IMR-90 (cell line): ENCODE measurements around the gene KPNA3. TPM values are rescaled to one million over a fixed set of nuclear protein-coding genes. Genes with fewer than 3 reads are reported as not detected.

Experiments used
- ATAC-seq: fragments of 200-7000 bp; cut with Tn5 transposase; 2 replicates; pipeline ENCODE4 v1.9.1; 2020; ENCODE audit warnings: low read depth, mild to moderate bottlenecking, moderate library complexity
- BruUV-seq: library from RNA; stranded (reverse); fragments of 400-500 nt; replicated peaks from 2 replicates; lab custom pipeline; 2021; lab: Mats Ljungman, UMichigan
- CTCF ChIA-PET: fragments of 300-600 bp; formaldehyde crosslinking; extraction: SDS; loops from one replicate; lab custom pipeline; 2021; ENCODE audit warnings: antibody characterized with exemption; lab: Yijun Ruan, JAX
- POLR2A ChIA-PET: fragments of 300-600 bp; sonication (Branson Sonifier 250); formaldehyde crosslinking; loops from one replicate; lab custom pipeline; 2022; ENCODE audit warnings: antibody characterized with exemption; ENCODE audit not compliant: unreplicated experiment; lab: Charles Lee
- DNase-seq: peaks from one replicate; pipeline ENCODE4 v3.0.0; 2013
- H2AFZ ChIP-seq: replicated peaks from 2 replicates; pipeline ENCODE3; 2013; ENCODE audit warnings: low read length, mild to moderate bottlenecking; ENCODE audit not compliant: poor library complexity
- H2AK5ac ChIP-seq: 2 replicates; pipeline ENCODE4 v1.6.1; 2013; ENCODE audit warnings: low read depth, low read length, inconsistent platforms
- H2AK9ac ChIP-seq: replicated peaks from 2 replicates; pipeline ENCODE3; 2013; ENCODE audit warnings: mild to moderate bottlenecking, low read depth, low read length, moderate library complexity; ENCODE audit not compliant: poor library complexity
- H2BK120ac ChIP-seq: 2 replicates; pipeline ENCODE4 v1.6.1; 2013; ENCODE audit warnings: low read depth, low read length, inconsistent platforms
- H2BK15ac ChIP-seq: 3 replicates; pipeline ENCODE4 v1.6.1; 2013; ENCODE audit warnings: low read depth, low read length, inconsistent platforms
- H2BK20ac ChIP-seq: 2 replicates; pipeline ENCODE4 v1.6.1; 2013; ENCODE audit warnings: low read depth, mild to moderate bottlenecking, inconsistent platforms, low read length, moderate library complexity
- H2BK5ac ChIP-seq: 2 replicates; pipeline ENCODE4 v1.6.1; 2013; ENCODE audit warnings: mild to moderate bottlenecking, low read depth, low read length, inconsistent platforms; ENCODE audit not compliant: poor library complexity, severe bottlenecking
- H3K14ac ChIP-seq: replicated peaks from 2 replicates; pipeline ENCODE4 v1.6.1; 2013; ENCODE audit warnings: low read depth, low read length, inconsistent platforms
- H3K18ac ChIP-seq: 2 replicates; pipeline ENCODE4 v1.6.1; 2013; ENCODE audit warnings: low read depth, low read length, control low read depth
- H3K23ac ChIP-seq: 2 replicates; pipeline ENCODE4 v1.6.1; 2013; ENCODE audit warnings: low read depth, low read length, inconsistent platforms
- H3K27ac ChIP-seq: 2 replicates; pipeline ENCODE4 v1.5.1; 2013; ENCODE audit warnings: mild to moderate bottlenecking, control low read depth, low read length; ENCODE audit not compliant: insufficient read depth
- H3K27me3 ChIP-seq: 2 replicates; pipeline ENCODE4 v1.6.1; 2013; ENCODE audit warnings: low read length; ENCODE audit not compliant: control insufficient read depth, insufficient read depth
- H3K36me3 ChIP-seq: 2 replicates; pipeline ENCODE4 v1.6.1; 2013; ENCODE audit warnings: low read length, mixed read lengths; ENCODE audit not compliant: control insufficient read depth, insufficient read depth
- H3K4ac ChIP-seq: 2 replicates; pipeline ENCODE4 v1.6.1; 2013; ENCODE audit warnings: low read depth, low read length, inconsistent platforms
- H3K4me1 ChIP-seq: 2 replicates; pipeline ENCODE4 v1.6.1; 2013; ENCODE audit warnings: low read length, mixed read lengths; ENCODE audit not compliant: control insufficient read depth, insufficient read depth
- H3K4me2 ChIP-seq: 2 replicates; pipeline ENCODE4 v1.6.1; 2013; ENCODE audit warnings: low read depth, mild to moderate bottlenecking, control low read depth, low read length, moderate library complexity
- H3K4me3 ChIP-seq: 2 replicates; pipeline ENCODE4 v1.5.1; 2013; ENCODE audit warnings: low read depth, mild to moderate bottlenecking, control low read depth, low read length, moderate library complexity; ENCODE audit not compliant: insufficient read depth
- H3K56ac ChIP-seq: 2 replicates; pipeline ENCODE4 v1.6.1; 2013; ENCODE audit warnings: low read length, inconsistent platforms; ENCODE audit not compliant: insufficient read depth; ENCODE audit errors: extremely low read depth
- H3K79me1 ChIP-seq, 2 experiments: 2 replicates each; pipeline ENCODE4 v1.6.1; 2013; ENCODE audit warnings: low read length in 2 of 2, inconsistent platforms in 1 of 2, low read depth in 1 of 2
- H3K9ac ChIP-seq: 2 replicates; pipeline ENCODE4 v1.6.1; 2013; ENCODE audit warnings: low read depth, low read length, control low read depth
- H3K9me1 ChIP-seq: 2 replicates; pipeline ENCODE4 v1.6.1; 2013; ENCODE audit warnings: low read length, inconsistent platforms; ENCODE audit not compliant: insufficient read depth
- H3K9me3 ChIP-seq: 2 replicates; pipeline ENCODE4 v1.6.1; 2013; ENCODE audit warnings: low read length; ENCODE audit not compliant: control insufficient read depth, insufficient read depth
- H4K20me1 ChIP-seq: 2 replicates; pipeline ENCODE4 v1.6.1; 2013; ENCODE audit warnings: low read length, inconsistent platforms; ENCODE audit not compliant: insufficient read depth
- H4K5ac ChIP-seq: 2 replicates; pipeline ENCODE4 v1.6.1; 2013; ENCODE audit warnings: mild to moderate bottlenecking, low read depth, low read length, control low read depth
- H4K8ac ChIP-seq, 2 experiments: 2 replicates each; pipeline ENCODE4 v1.6.1; 2013; ENCODE audit warnings: low read depth in 2 of 2, low read length in 2 of 2, control low read depth in 1 of 2, inconsistent platforms in 1 of 2
- H4K91ac ChIP-seq: 2 replicates; pipeline ENCODE4 v1.6.1; 2013; ENCODE audit warnings: low read depth, low read length, inconsistent platforms; ENCODE audit not compliant: insufficient read depth
- CTCF ChIP-seq: conservative IDR thresholded peaks from 2 replicates; pipeline ENCODE4 v1.5.1; 2012; ENCODE audit warnings: mild to moderate bottlenecking, low read depth, low read length, improper control_type of control experiment
- FOS ChIP-seq: fragments of 150-350 bp; IDR thresholded peaks from 2 replicates; pipeline ENCODE4 v1.6.1; 2016; ENCODE audit warnings: low read depth, low read length
- MAZ ChIP-seq: IDR thresholded peaks from 2 replicates; pipeline ENCODE4 v1.6.1; 2012; ENCODE audit warnings: low read depth, mild to moderate bottlenecking, low read length, improper control_type of control experiment, moderate library complexity, borderline replicate concordance
- SMC3 ChIP-seq: fragments of 150-350 bp; IDR thresholded peaks from 2 replicates; pipeline ENCODE4 v1.6.1; 2016; ENCODE audit warnings: low read depth, mild to moderate bottlenecking, antibody characterized with exemption, low read length, moderate library complexity
- USF2 ChIP-seq: fragments of 150-350 bp; IDR thresholded peaks from 2 replicates; pipeline ENCODE4 v1.6.1; 2017; ENCODE audit warnings: mild to moderate bottlenecking, antibody characterized with exemption, low read length, low read depth
- WGBS, 2 experiments: methylation state at CpG; one replicate each; pipeline versions ENCODE4 v1.1.5 to v1.1.7; 2013; ENCODE audit warnings: missing lambda C conversion rate in 2 of 2; ENCODE audit not compliant: insufficient read length in 1 of 2; ENCODE audit errors: extremely low coverage in 2 of 2; 5-methylcytosine and 5-hydroxymethylcytosine counted together
- dilution Hi-C: fragments of 300-500 bp; cut with HindIII; formaldehyde crosslinking; loops from one replicate; pipeline ENCODE4 v1.14.3; 2018; ENCODE audit warnings: low sequenced_read_pairs; ENCODE audit not compliant: unreplicated experiment
- in situ Hi-C: fragments of 300-500 bp; cut with MboI; formaldehyde crosslinking; loops from 3 replicates; pipeline ENCODE4 v1.14.3; 2019; ENCODE audit warnings: low sequenced_read_pairs, inconsistent platforms, mixed read lengths
- intact Hi-C: fragments of 100-400 bp; cut with micrococcal nuclease; formaldehyde crosslinking; loops from 2 replicates; pipeline ENCODE4 v1.10.0; 2022
- polyA plus RNA-seq, 3 experiments: library from polyadenylated mRNA; depleted of rRNA; stranded (reverse); fragments of >200 nt; gene quantifications; 2 replicates each; pipeline ENCODE4 v1.2.3, GENCODE V29; 2012; ENCODE audit warnings: low replicate concordance in 1 of 3
- total RNA-seq: library from RNA; depleted of rRNA; stranded (reverse); fragments of >200 nt; gene quantifications from 2 replicates; pipeline ENCODE4 v1.2.3, GENCODE V29; 2012
- TF ChIP-seq, protein P1 (sequence below): fragments of 150-350 bp; IDR thresholded peaks from 2 replicates; pipeline ENCODE4 v1.6.1; 2016; ENCODE audit warnings: low read depth, mild to moderate bottlenecking, low read length, moderate library complexity, borderline replicate concordance

KPNA3 gene
- total and polyA plus RNA-seq, 2 of the 4 experiments (the other 2 are of a cell fraction) = 25.3 to 48.6 TPM

DNA sequence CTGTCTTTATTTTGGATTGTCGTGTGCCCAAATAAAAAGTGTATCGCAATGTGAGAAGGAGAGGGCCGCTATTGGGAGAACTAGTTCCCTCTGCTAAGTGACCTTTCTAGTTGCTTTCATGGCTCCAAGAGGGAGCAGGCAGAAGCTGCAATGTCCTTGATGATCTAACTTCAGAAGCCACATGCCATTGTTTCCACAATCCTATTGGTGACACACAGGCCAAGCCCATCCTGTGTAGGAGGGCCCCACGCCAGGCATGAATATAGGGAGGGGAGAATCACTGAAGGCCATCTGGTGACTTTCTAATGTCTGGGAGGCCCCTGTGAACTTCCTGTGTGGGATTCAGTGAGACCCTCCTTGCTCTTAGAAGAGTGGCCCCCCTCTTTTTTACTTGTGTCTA, 47.8 kb upstream of the KPNA3 start:
- POLR2A ChIA-PET = no interaction called here
- H3K27ac ChIP-seq = no peak overlapping the region

More for the DNA sequence above, 47.8 kb upstream of the KPNA3 start:
- dilution Hi-C loops (no loop called here), in situ Hi-C loops (loop anchor here (5.0 kb wide), 1 partner anchor 178 kb away; no protein-coding TSS in a partner anchor), intact Hi-C loops (no loop called here)
- H4K8ac ChIP-seq = peak overlapping the region in 1 of 2 experiments; percentile 40; a peak in 1 of 4 replicates
- TF ChIP-seq, protein P1, sequence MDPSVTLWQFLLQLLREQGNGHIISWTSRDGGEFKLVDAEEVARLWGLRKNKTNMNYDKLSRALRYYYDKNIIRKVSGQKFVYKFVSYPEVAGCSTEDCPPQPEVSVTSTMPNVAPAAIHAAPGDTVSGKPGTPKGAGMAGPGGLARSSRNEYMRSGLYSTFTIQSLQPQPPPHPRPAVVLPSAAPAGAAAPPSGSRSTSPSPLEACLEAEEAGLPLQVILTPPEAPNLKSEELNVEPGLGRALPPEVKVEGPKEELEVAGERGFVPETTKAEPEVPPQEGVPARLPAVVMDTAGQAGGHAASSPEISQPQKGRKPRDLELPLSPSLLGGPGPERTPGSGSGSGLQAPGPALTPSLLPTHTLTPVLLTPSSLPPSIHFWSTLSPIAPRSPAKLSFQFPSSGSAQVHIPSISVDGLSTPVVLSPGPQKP = no peak
- no peak for TF ChIP-seq USF2
- no peak for TF ChIP-seq CTCF
- TF ChIP-seq MAZ = no peak
- no peak for TF ChIP-seq SMC3
- no peak for TF ChIP-seq FOS
- no peaks in the 10 kb centered on the region for H4K20me1 ChIP-seq
- H3K9ac ChIP-seq = no peak overlapping the region
- no peaks in the 10 kb centered on the region for H3K79me1 ChIP-seq
- H3K9me3 ChIP-seq = no peaks in the 10 kb centered on the region
- WGBS, 2 experiments = no CpG with 5 or more reads among the region's 4 CpGs
- H2AFZ ChIP-seq = peak overlapping the region; percentile 13
- peak overlapping the region; percentile 85; the same call in 2 of the 3 replicates for H2BK15ac ChIP-seq
- peak overlapping the region; percentile 21 for H2BK20ac ChIP-seq
- H2AK5ac ChIP-seq = peak overlapping the region; percentile 49; the same call in 1 of the 2 replicates
- no peaks in the 10 kb centered on the region for H3K27me3 ChIP-seq
- peaks cover 9% of the 10 kb centered on the region for H3K9me1 ChIP-seq
- H2BK5ac ChIP-seq = no peak overlapping the region
- H3K4me1 ChIP-seq = peaks cover 14% of the 10 kb centered on the region
- no peak overlapping the region for H2AK9ac ChIP-seq
- no peak overlapping the region for H3K23ac ChIP-seq
- DNase-seq (peak; percentile 14), ATAC-seq (no peak)
- no TSS peak for BruUV-seq
- H3K4ac ChIP-seq = peak overlapping the region; percentile 60; the same call in 1 of the 2 replicates
- peak overlapping the region; percentile 51 for H2BK120ac ChIP-seq
- CTCF ChIA-PET = no interaction called here
- peak overlapping the region; percentile 57; the same call in 1 of the 2 replicates for H4K91ac ChIP-seq
- peak overlapping the region; percentile 65; the same call in 1 of the 2 replicates for H3K14ac ChIP-seq
- no peaks in the 10 kb centered on the region for H3K36me3 ChIP-seq
- H3K4me2 ChIP-seq = no peak overlapping the region
- H3K56ac ChIP-seq = no peak overlapping the region
- H4K5ac ChIP-seq = no peak overlapping the region
- H3K4me3 ChIP-seq = no peak overlapping the region
- H3K18ac ChIP-seq = no peak overlapping the region
